Measurements from ENCODE around the gene FAM149A.

FAM149A gene

GRCh38 chr4:186104114-186104889, at the start of gene FAM149A:
Gene FAM149A, plus strand, starts transcription at chr4:186104704.
- peak; percentile 18 to 22 for DNase-seq

GRCh38 chr4:186058253-186058979, 46.1 kb upstream of the FAM149A start:
- DNase-seq = no peak

GRCh38 chr4:186058980-186059316, 45.6 kb upstream of the FAM149A start:
- DNase-seq = no peak

- DNase-seq = no peak
These were observed 42.6 kb upstream of the FAM149A start for GRCh38 chr4:186061921-186062320.

GRCh38 chr4:186067757-186068385, 36.6 kb upstream of the FAM149A start:
- DNase-seq = peak in 1 of 2 donors; percentile 10

- DNase-seq = no peak
These were observed 35.7 kb upstream of the FAM149A start, which contains the start of gene TLR3 for GRCh38 chr4:186068581-186069348. Gene TLR3, plus strand, starts transcription at chr4:186069156. Its CDS starts 7,464 bp downstream, at chr4:186076620.

- DNase-seq = no peak
These were observed 34.8 kb upstream of the FAM149A start for GRCh38 chr4:186069729-186070128.

GRCh38 chr4:186072516-186072915, 32.0 kb upstream of the FAM149A start:
- no peak for DNase-seq

GRCh38 chr4:186074189-186074588, 30.3 kb upstream of the FAM149A start:
- DNase-seq = no peak

- no peak for DNase-seq
These were observed 25.4 kb upstream of the FAM149A start for GRCh38 chr4:186078981-186079638.

GRCh38 chr4:186079694-186080093, 24.8 kb upstream of the FAM149A start:
- no peak for DNase-seq

- no peak for DNase-seq
These were observed 23.2 kb upstream of the FAM149A start for GRCh38 chr4:186081202-186081807.

- DNase-seq = no peak
These were observed 22.3 kb upstream of the FAM149A start for GRCh38 chr4:186082221-186082620.

- no peak for DNase-seq
These were observed 16.0 kb upstream of the FAM149A start for GRCh38 chr4:186088523-186088922.

- no peak for DNase-seq
These were observed 12.2 kb upstream of the FAM149A start for GRCh38 chr4:186092296-186092695.

- DNase-seq = no peak
These were observed 9.1 kb upstream of the FAM149A start for GRCh38 chr4:186095406-186095805.

GRCh38 chr4:186096681-186097165, 7.8 kb upstream of the FAM149A start:
- DNase-seq = no peak

- no peak for DNase-seq
These were observed 7.1 kb upstream of the FAM149A start for GRCh38 chr4:186097386-186097785.

GRCh38 chr4:186102931-186103330, 1.6 kb upstream of the FAM149A start:
- no peak for DNase-seq

GRCh38 chr4:186104890-186105646, 564 bp downstream of the FAM149A start:
- no peak for DNase-seq
